CD4-positive, alpha-beta T cell treated with Interleukin-6 at 100 ng/mL for 8 hours (primary cell): ENCODE measurements around the gene PSMB9.
"Not testable (repeated sequence)": the region's sequence is repeated elsewhere in the genome, so short reads cannot be mapped to it uniquely, and the experiment has no call there.

Experiments used
- DNase-seq: peaks from one replicate; pipeline ENCODE4 v3.0.0-alpha.2; 2020; ENCODE audit warnings: mixed read lengths, low spot score

The PSMB9 gene

DNA sequence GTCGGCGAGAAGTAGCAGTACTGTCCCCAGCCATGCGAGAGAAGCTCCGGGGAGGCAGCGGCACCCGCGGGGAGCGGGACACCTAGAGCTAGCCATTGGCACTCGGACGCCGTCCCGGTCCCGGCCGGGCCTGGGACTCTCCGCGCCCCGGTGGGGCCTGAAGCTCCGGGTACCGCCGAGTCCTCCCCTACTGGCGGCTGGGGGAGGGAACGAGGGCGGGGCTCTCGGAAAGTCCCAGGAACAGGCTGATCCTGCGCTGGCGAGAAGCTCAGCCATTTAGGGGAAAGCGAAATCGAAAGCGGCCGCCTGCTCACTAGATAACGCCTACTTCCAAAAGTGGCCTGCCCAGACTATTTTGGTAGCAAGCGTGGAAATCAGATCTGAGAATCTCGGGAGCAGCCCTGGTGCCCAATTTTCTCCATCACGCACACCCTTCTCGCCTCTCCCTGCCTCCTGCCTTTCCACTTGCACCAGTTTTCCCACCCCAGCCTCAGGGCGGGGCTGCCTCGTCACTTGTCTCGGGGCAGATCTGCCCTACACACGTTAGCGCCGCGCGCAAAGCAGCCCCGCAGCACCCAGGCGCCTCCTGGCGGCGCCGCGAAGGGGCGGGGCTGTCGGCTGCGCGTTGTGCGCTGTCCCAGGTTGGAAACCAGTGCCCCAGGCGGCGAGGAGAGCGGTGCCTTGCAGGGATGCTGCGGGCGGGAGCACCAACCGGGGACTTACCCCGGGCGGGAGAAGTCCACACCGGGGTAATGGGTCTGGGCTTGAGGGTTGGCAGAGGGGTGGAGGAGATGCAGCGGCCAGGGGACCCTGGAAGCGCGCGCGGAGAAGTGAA is at the start of gene PSMB9, which contains the start of gene TAP1:
Gene PSMB9, plus strand, starts transcription at position 652 of the 835 bp plus-strand sequence. Its CDS starts 38 bp downstream, at position 690.
Gene TAP1, minus strand, starts transcription at position 164 of the 835 bp plus-strand sequence. Its CDS starts 68 bp downstream, at position 96.
- peak; percentile 93 for DNase-seq

DNA sequence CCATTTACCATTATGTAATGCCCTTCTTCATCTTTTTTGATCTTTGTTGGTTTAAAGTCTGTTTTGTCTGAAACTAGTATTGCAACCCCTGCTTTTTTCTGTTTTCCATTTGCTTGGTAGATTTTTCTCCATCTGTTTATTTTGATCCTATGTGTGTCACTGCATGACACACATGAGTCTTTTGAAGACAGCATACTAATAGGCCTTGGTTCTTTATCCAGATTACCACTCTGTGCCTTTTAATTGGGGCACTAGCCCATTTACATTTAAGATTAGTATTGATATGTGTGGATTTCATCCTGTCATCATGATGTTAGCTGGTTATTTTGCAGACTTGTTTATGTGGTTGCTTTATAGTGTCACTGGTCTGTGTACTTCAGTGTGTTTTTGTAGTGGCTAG is 48.6 kb upstream of the PSMB9 start:
- DNase-seq: not testable (repeated sequence)

DNA sequence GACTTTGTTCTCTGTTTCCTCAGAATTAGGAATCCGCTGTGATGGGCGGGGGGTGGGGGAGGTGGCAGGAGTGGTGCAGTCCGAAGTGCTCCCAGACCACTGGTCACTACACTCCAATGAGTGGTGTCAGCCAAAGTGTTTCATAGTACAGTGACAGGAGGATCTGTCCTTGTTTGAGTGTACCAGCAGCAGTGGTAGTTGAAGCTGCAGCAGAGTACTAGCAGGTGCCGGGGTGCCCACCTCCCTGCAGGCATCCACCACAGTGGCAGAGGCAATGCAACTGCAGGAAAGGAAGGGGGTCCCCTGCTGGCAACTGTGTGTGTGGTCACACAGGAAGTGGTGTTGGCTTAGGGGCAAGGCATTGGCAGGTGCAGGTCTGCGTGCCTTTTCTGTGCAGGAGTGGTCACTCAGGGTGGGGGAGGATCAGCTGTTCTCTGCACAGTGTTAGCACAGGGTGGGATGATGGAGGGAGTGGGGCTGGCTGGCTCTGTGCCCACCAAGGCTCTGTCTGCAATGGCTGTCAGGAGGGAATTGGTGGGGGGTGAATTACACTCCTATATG is 46.9 kb upstream of the PSMB9 start:
- DNase-seq: no peak

DNA sequence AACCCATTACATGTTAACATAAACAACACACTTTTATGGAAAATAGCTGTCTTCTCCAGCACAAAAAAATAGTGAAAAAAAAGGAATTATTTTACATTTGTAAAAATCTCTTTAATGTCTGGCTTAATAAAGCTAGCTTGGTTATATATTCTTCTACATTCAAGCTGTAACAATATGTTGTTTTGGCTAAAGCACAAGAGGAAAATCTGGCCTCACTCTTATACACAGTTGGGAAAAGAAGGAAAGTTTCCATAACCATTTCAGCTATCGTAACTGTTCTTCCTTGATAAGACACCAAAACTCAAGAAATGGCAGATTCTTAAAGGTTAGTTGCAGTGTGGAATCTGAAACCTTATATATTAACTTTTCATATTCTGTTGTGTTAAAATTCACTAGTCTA is 44.8 kb upstream of the PSMB9 start:
- no peak for DNase-seq

DNA sequence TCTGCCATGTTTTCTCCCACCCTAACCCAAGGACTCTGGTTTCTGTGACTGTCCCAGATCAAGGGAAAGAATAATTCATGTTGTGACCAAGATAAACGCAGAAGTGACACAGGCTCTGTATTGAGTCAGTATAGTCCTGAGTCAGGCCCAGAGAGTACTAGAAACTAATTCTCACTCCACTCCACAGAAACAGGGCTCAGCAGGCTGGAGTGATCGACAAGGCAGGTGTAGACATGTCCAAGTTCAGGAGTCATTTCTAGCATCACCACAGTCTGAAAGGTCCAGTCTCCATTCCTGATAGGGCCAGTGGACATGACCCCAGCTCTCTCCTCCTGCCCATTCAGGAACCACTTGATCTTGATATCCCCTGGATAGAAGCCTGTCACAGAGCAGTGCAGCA is 39.8 kb upstream of the PSMB9 start:
- DNase-seq: no peak

DNA sequence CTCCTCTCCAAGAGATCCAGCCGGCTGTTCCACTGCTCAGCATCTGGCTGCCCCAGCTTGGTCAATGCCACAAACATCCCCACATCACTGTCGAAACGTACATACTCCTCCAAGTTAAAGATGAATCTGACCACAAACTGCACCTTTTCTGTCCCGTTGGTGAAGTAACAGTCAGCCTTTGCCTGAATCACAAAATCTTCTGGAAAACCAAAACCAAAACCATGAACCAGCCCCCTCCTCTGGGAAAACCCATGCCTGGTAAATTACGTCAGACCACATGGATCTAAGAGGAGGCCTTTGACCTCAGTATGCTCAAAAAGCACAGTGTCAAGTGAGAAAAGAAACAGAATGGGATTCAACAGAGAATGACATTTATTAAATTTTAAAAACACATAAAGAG is 38.9 kb upstream of the PSMB9 start:
- no peak for DNase-seq

DNA sequence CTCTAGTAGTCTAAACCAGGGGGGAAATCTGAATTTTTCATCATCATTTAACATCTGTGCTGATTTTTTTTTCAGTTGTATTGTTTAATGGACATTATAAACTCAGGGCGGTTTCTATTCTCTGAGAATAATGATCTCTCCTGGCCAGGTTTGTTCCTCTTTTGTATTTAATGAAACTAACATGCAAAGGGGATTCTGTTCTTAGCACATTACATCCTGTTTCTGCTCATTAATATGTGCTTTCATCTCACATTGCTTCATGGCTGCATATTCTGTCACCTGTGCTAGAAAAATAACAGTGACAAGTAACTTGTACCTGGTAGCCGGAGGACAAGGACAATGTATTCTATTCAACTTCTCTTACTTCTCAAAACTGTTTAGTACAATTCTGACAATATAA is 38.0 kb upstream of the PSMB9 start:
- DNase-seq: no peak

DNA sequence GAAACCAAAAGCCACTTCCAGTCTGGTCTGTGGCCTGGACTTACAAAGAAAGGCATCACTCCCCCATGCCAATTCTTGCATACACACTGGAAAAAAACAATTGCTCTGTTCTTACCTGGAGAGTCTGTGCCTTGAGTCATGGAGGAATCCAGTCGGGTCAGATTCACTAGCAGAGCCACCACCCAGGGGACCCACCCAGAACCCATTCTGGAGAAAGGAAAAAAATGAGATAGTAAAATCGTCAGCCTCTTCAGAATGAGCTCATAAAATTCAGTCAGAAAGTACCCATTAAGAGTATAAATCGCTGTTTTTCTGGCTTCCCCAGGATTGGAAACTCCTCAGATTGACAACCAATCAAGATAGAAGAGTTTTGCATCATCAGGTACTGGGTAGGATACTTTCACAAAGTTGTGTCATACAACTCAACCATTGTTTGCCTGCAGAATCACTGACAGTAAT is 37.2 kb upstream of the PSMB9 start, which contains the start of gene HLA-DOB:
Gene HLA-DOB, minus strand, starts transcription at position 257 of the 459 bp plus-strand sequence. Its CDS starts 51 bp downstream, at position 206.
- DNase-seq: no peak

DNA sequence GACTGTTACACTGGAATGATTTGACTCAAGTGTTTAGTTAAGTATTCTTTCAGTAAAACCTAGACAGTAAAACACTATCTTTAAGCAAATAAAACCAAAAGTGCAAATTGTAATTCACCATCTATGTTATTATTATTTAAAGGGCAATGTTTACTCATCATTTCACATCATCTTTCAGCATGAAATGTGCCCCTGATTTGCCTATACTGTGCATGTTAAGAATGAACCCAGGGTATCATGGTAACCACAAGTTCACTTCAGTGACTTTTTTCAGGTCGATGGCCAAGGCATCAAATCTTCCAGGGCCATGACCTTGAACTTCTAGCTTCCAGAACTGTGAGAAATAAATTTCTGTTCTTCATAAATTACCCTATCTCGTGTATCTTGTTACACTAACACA is 35.1 kb upstream of the PSMB9 start:
- no peak for DNase-seq

DNA sequence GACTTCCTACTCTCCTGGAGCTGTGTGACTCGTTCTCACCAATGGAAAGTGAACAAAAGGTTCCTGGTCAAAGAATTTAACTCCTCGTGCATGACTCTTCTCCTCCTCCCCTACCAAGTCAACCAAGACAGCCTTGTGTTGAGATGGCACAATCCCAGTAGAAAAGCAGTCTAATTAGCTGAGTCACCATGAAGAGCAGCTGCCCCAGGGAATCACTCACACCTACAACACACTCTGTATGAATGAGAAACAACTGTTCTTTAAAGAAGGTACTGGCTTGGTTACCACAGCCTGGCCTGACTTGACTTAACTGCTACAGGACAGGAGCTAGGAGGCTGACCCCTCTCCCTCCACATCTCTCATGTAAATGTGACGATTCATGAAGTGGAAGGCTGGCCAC is 34.3 kb upstream of the PSMB9 start:
- no peak for DNase-seq

DNA sequence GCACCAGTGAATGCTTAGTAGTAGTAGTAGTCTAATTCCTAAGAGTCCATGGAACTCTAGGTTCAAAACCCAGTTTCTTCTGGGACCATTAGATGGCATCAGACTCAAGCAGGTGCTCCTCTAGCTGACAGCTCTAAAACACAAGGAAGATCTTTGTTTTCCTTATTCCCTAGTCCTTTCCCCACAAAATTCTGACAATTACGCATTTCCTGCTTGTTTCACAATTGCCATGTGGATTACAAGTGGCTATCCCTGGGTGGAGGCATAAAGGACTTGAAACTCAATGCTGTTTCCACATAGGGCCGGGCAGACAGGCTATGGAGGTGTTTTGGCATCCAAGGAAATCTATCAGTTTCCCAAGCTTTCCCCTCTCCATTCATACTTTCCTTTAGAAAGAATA is 28.0 kb upstream of the PSMB9 start:
- no peak for DNase-seq

DNA sequence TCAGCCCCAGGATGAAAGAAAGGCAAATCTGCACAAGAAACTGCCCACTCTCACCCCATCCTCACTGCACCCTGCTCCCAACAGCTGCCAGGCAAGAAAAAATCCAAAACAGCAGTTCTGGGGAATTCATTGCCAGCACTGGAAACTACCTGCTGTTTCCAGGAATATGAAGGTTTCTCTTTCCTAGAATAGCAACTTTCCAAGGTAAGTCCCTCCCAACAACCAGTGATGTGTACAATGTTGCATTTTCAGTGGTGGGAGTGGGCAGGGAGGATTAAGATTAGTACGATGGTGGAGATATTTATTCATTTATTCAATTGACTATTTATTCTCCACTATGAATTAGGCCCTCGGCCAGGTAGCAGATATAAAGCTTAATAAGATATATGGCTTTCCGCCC is 27.0 kb upstream of the PSMB9 start:
- DNase-seq: no peak

DNA sequence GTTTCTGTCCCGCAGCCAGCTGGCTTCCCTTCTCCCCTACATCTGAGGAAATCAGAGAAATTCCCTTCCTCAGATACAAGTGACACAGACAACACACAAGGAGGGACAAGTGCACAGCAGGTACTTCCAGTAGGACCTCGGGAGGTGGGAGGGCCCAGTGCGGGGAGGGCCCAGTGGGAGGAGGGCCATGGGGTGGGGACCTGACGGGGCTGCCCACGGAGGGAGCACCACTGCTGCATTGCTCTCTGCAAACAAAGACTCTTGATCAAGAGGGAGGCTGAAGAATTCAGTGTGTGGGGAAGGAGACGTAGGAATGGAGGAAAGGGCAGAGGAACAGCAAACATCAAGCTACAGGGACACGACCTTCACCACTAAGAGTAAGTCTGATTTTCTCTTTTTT is 24.5 kb upstream of the PSMB9 start:
- no peak for DNase-seq

DNA sequence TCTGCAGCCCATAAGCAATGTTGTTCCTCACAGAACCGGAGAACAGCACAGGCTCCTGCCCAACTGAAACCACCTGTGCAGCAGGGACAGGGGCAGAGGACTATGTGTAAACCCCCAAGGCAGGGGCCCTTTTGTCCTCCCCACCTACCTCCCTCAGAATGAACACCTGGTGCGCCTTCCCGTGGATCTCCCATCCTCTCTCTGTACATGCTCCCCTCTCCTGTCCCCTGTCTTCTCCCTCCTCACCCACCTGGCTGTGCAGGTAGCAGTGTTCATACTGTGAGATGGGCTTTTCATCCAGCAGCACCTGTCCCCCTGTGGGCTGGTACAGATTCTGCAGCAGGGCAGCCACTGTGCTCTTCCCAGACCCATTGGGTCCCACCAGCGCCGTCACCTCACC is 24.0 kb upstream of the PSMB9 start:
- DNase-seq: no peak

DNA sequence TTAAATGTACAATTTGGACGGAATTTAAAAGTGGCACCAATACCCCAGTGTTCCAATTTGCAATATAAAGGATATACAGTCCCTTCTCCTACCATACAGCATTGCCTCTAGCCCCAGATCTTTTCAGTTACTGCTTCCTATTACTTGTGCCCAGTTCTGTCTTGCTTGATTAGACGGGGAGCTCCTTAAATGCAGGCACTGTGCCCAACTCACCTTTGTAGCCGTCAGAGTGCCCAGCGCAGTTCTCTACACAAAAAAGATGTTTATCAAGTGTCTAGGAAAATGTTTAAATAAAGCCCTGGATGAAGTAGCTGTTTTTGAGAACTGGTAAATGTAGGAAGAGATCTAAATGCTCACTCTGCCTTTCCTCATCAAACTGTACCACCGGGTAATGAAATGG is 23.1 kb upstream of the PSMB9 start:
- DNase-seq: no peak

DNA sequence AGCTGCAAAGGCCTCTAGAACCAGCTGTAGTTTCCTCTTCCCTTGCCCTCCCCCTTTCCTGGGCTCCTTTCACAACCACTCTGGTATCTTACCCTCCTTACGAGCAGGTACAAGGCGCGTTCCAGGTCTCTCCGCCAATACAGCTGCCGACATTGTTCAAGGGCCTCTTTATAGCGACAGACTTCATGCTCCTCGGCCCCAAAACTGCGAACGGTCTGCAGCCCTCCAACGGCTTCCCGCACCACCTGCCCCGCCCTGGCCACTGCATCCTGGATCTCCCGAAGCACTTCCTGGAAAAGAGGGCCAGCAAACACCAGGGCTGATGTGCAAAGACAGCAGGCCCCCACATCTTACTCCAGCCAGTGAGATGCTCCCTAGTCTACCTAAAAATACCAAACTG is 21.5 kb upstream of the PSMB9 start:
- DNase-seq: no peak

DNA sequence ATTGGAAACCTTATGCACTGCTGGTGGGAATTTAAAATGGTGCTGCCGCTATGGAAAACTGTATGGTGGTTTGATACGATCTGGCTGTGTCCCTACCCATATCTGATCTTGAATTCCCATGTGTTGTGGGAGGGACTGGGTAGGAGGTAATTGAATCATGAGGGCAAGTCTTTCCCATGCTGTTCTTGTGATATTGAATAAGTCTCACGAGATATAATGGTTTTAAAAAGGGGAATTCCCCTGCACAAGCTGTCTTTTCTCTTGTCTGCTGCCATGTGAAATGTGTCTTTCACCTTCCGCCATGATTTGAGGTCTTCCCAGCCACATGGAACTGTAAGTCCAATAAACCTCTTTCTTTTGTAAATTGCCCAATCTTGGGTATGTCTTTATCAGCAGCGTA is 20.3 kb upstream of the PSMB9 start:
- DNase-seq: no peak

DNA sequence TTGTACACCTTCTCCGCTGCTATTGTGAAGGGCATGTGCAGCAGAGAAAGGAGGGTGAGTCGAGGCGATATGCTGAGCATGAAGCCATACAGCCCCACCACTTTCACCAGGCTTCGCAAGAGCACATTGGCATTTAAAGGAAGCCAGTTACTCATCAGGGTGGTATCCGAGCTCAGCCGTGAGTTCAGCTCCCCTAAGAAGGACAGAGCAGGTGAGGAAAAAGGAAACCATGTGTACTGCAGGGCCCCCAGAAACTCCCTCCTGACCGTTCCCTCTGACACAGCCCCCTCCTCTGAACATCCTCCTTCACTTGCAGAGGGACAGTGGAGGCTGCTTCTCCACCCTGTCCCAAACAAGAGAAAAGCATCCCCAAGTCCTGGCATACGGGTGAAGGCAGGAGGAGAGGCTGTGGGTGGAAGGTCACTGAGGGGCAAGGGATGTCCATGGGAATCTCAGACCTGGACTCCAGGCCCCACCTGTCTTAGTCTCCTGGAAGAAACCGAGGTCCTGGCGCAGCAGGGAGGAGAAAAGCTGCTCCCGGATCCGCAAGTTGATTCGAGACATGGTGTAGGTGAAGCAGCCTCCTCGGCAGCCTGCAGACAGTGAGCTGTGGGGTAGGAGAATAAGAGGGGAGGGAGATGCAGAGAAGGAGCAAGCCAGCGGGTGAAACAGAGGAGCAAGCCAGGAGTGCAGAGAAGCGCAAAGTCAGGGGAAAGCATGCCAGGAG is 18.7 kb upstream of the PSMB9 start:
- DNase-seq: no peak

DNA sequence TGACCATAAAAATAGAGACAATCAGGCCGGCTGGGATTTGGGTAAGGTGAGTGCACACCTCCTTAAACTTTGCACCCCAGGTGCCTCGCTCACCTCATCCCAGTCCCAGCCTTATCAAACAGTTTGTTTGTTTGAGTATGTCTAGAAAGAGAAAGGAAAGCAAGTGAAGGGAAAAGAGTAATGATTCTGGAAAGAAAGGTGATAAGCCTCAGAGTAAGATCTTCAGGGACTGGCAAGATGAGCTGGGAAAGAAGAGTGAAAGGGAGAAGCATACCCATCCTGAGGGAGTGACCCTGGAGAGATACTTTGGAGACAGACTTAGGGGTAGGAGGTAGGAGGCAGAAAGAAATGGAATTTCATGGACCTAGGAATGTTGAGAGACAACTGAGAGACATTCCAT is 17.1 kb upstream of the PSMB9 start:
- no peak for DNase-seq

DNA sequence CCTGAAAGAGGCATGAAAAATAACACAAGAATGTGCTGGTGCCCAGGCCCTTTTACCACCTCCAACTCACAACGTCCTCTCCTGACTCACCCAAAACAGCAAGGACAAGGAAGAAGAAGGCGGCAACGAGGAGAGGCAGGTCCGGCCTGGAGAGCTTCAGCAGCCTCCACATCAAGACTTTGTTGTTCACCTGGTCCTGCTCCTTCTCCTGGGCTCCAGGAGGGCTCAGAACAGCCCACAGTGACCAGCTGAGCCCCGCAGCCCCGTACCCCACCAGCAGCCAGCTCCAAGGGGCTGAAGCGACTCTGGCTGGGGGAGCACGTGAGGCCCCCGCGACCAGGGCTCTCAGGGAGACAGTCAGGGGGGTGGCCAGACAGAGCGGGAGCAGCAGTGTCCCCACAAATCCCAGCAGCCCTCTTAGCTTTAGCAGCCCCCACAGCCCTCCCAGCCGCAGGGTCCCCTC is 16.3 kb upstream of the PSMB9 start:
- DNase-seq: no peak

DNA sequence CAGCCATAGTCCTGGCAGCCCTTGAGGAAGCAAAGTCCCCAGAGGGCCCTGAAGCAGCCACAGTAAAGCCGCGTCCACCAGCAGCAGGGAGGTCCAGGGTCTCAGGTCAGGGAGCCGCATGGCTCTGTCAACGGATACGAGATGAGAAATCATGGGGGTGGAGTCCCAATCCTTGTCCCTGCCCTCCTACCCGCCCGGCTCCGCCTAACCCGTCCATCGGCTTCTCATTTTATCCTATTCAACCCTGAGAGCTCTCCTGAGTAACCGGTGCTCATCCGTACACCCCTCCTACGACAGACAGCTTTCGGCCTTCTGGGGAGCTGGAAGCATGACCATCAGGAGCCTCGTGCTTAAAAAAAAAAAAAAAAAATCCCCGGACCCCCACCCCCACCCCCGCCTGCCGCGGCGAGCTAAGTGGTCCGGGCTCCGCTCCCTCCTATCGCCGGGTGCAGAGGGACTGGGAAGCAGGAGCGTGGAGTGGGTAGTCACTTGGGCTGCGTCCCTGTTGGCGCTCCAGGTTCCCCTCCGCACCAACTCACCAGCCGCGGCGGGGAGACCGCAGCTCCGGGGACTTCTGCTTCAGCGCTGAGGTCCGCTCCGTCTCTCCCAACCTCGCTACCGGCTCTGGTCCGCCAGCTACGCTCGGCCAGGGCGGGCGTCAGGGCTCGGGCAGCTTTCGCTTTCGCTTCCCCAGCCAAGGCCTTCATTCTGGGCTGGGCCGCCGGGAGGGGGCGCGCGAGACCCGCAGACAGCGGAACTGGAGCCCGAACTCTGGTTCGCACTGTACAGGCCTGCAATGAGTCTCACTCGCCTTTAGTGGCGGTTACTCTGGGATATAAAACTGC is 15.7 kb upstream of the PSMB9 start, which contains the start of gene TAP2:
Gene TAP2, minus strand, starts transcription at position 626 of the 845 bp plus-strand sequence. Its CDS starts 506 bp downstream, at position 120.
- peak; percentile 96 for DNase-seq

DNA sequence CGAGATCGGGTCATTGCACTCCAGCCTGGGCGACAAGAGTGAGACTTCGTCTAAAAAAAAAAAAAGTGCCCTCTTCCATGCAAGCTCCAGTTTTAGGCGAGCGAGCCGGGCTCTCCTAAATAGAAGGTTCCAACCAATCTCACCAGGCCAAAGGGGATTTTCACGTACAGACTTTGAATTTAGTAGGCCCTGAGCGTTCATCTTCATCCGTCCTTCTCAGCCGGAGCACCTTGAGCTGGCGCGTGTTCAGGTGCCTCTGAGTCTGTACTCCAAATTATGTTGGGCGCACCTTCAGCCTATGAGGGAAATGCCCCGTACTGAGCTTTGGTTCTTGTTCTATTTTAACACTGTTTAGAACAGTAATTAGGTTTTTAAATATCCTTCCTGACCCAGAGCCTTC is 14.6 kb upstream of the PSMB9 start:
- no peak for DNase-seq
